ENCODE measurements around the gene OTOS.

Gene OTOS

GRCh38 chr2:240140511-240140910 lies at the start of gene OTOS:
OTOS (minus strand) TSS chr2:240140658; CDS start chr2:240140326, 332 bp downstream.
- DNase-seq: no peak

GRCh38 chr2:240189686-240190085 lies 49.2 kb upstream of the OTOS start:
- no peak for DNase-seq

- no peak for DNase-seq
These were observed 47.6 kb upstream of the OTOS start for GRCh38 chr2:240187989-240188590.

- no peak for DNase-seq
These were observed 45.8 kb upstream of the OTOS start for GRCh38 chr2:240186191-240186725.

- DNase-seq: no peak
These were observed 44.2 kb upstream of the OTOS start for GRCh38 chr2:240184656-240185055.

GRCh38 chr2:240183875-240184590 lies 43.6 kb upstream of the OTOS start:
- DNase-seq: no peak

GRCh38 chr2:240183006-240183874 lies 42.8 kb upstream of the OTOS start:
- no peak for DNase-seq

- DNase-seq: no peak
These were observed 42.0 kb upstream of the OTOS start for GRCh38 chr2:240182476-240182875.

GRCh38 chr2:240182001-240182400 lies 41.5 kb upstream of the OTOS start:
- DNase-seq: no peak

GRCh38 chr2:240179941-240180666 lies 39.6 kb upstream of the OTOS start:
- no peak for DNase-seq

GRCh38 chr2:240179186-240179815 lies 38.8 kb upstream of the OTOS start:
- no peak for DNase-seq

- DNase-seq: no peak
These were observed 38.1 kb upstream of the OTOS start for GRCh38 chr2:240178564-240178963.

- DNase-seq: no peak
These were observed 34.0 kb upstream of the OTOS start for GRCh38 chr2:240174496-240174895.

GRCh38 chr2:240172071-240172895 lies 31.8 kb upstream of the OTOS start:
- DNase-seq: no peak

- no peak for DNase-seq
These were observed 30.4 kb upstream of the OTOS start for GRCh38 chr2:240170883-240171282.

GRCh38 chr2:240170354-240170735 lies 29.9 kb upstream of the OTOS start:
- DNase-seq: no peak

GRCh38 chr2:240169486-240170353 lies 29.3 kb upstream of the OTOS start:
- no peak for DNase-seq

- DNase-seq: no peak
These were observed 28.3 kb upstream of the OTOS start for GRCh38 chr2:240168546-240169361.

GRCh38 chr2:240168041-240168440 lies 27.6 kb upstream of the OTOS start:
- no peak for DNase-seq

- no peak for DNase-seq
These were observed 27.1 kb upstream of the OTOS start for GRCh38 chr2:240167588-240167880.
